HUDEP-2 (cell line): ENCODE results near the gene ZNF460.

Source experiments
- DNase-seq, 76 experiments: peaks; one replicate each; lab custom pipeline; 2025; ENCODE audit not compliant: unreplicated experiment in 76 of 76; lab: John Stamatoyannopoulos, UW

The ZNF460 gene

DNA sequence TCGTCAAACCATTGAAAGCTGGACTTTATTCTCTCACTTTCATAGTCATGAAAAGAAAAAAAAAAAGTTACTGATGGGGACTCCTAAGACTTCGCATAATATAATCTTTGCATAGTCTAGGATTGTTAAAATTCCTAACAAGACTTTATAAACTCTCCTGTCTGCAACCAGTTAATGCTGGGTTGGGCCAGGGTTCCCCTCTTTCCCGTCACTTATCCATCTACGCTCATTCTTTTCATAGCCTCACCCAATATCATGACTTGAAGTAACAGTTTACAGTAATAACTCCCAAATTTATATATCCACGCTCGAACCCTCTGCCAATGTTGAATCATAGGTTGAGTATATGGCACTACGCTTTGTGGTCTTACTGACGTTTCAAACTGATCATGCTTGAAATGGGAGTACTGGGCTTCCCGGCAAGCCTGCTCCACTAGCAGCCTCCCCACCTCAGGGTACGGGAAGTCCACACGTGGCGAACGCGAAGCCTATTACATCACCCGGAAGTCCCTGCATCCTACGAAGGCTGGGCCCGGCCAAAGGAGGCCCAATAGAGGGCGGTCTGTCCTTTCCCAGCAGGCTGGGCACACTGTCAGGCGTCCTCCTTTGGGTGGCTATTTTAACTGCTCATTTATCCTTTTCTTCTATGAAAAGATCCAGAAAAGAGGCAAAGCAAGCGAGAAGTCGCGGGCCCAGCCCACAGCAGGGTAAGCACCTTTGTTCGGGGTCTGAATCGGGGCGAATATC lies 694 bp upstream of the ZNF460 start:
- DNase-seq = peak in 75 of 76 experiments; percentile 37 to 98 (median 92)

DNA sequence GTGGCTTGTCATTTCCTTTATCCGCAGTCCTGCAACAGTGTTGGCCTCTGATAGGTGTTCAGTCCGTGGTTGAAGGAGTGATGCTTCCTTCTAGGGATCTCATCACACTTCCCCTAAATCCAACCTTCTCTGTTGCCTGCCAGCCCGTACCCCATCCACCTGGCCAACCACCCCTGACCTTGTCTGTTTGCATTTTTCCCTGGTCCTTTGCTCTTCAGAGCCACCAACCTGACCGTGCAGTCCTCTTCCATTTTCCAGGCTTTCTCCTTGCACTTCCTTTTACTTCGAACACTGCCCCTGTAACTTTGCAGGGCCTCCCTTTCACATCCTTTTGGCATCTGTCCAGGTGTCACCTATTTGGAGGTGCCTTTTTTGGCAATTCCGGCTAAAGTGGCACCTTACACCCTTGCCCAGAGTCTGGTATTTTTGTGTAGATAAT lies 696 bp downstream of the ZNF460 start:
- peak in 14 of 76 experiments; percentile 6 to 41 (median 21) for DNase-seq

DNA sequence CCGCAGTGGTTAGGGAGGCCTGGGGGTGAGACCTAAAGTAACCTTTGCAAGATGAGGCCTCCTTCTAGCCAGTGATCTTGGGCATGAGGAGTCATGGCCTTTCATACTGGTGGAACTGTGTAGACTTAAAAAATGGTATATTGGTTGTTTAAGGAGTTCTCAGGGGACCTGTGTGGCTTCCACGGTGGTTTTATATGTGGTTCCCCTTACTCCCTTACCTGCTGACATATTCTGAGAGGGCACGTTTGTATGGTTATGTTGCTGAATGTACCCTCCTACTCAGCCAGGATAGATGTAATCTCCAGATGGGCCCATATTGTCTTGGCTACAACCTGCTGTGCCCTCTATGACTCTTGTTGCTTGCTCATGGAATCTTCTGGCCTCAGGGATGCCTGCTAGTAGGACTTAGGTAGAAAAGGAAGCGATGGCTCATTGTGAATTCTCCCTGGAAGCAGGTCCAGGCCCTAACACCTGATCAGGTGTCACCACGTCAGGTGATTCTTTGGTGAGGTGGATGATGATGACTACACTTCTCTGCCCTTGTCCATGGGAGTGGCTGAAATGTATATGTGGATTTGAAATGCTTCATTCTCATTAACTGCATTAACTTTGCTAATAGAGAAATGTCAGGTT lies 1.8 kb downstream of the ZNF460 start:
- no peak for DNase-seq

DNA sequence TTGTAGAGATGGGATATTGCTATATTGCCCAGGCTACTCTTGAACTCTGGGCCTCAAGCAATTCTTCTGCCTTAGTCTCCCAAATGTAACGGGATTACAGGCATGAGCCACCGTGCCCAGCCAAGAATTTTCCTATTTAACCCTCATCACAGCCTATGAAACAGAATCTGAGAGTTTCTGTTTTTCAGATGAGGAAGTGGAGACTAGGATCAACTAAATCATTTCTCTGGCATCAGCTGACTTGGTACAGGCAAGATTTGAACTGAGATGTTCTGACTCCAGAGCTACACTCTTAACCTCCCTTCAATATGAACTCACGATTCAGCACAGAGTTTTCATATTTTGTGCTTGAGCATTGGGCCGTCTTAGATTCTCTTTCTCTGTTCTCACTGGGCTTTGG lies 8.1 kb downstream of the ZNF460 start:
- no peak for DNase-seq

DNA sequence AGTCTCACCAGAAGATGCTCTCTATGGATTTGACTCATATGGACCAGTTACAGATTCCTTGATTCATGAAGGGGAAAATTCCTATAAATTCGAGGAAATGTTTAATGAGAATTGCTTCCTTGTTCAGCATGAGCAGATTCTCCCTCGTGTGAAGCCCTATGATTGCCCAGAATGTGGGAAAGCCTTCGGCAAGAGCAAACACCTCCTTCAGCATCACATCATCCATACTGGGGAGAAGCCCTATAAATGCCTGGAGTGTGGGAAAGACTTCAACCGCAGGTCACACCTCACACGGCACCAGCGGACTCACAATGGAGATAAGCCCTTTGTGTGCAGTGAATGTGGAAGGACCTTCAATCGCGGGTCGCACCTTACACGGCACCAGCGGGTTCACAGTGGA lies 10.7 kb downstream of the ZNF460 start:
- no peak for DNase-seq

DNA sequence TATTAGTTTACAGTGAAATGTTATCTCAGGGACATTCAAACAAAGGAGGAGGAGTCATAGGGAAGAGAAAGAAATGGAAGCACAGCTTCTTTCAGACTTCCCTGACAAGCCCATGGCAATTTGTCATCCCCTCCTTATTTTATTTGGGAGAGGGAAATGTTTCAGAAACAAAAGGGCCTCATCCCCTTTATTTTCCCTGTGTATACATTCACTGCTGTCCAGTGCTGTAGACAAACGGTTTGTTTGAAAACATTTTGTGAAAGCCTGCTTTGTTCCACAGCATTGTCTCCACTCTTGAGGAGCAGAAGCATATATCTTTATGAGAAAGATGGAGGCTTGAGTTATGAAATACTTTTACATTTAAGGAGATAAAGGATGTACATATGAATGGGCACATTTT lies 12.3 kb downstream of the ZNF460 start:
- no peak for DNase-seq

DNA sequence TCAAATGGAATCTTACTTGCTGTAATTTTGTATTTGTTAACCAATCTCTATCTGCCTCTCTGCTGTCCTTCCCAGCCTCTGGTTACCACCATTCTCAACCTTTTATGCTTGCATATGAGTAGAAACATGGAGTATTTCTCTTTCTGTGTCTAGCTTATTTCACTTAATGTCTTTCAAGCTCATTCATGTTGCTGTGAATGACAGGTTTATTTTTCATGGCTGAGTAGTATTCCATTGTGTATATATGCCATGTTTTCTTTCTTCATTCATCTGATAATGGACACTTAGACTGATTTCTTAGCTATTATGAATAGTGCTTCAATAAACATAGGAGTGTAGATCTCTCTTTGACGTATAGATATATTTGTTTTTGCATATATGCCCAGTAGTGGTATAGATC lies 13.4 kb downstream of the ZNF460 start:
- no peak for DNase-seq

DNA sequence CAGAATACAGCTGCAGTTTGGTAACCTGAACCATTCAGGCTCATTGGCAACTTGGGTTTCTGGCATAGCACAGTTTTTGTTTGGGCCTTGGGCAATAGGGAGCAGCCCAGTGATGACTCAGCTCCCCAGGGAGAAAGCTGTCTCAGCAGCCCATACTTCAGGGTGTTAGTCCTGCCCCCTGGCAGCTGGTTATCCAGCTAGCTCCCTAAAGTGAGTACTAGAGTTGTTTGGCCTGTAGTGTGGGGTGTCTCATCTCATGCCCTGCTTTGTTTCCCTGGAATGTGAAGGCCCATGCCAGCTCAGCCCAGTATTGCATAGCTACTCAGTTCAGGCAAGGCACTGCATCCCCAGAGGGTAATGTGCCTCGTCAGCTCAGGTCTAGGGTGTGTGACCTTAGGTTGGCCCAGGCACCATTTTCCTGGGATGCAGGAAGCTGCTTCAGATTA lies 21.8 kb downstream of the ZNF460 start:
- DNase-seq = peak in 19 of 76 experiments; percentile 6 to 43 (median 26)

DNA sequence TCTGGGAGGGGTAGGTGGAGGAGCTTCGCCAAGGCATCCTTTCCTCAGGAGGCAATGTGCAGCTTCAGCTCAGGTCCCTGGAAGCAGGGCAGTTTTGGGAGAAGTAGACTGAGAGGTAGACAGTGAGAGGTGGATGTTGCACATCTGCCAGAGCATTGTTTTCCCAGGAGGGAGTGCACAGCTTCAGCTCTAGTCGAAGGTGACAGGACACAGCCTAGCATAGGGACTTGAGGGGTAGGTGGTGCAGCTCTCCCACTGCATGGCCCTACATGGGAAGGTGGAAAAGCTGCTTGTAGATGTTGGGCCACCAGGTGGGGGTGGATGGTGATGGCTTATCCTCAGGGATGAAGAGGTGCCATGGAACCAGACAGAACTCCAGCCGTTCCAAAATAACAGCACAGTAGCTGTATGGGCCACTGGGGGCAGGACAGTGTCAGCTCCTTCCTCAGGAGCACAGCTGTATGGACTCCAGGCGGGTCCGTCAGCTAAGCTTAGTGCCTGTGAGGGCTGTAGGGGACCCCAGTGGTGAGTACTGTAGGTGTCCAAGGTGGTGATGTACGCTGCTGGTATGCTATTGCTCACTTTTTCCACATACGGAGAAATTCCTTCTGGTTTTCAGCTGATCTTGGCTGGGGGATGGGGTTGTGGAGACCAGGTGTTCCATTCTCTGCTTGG lies 22.6 kb downstream of the ZNF460 start:
- DNase-seq = no peak

DNA sequence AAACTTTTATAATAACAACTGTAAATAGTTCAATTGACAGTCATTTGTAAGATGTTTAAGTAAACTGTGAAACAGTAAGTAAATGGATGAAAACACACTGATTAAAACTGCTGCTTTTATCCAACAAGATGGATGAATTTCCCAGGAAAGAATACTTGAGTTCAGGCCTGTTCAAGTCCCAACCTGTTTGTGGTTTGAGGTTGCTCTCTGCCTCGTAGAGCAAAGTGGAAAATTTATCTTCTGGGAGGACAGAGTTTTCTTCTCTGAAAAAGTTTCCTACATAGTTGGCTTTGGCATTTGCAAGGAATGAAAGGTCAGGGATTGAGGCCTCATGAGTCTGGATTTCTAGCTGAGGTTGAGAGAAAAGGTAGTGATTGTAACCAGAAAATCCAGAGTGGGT lies 24.8 kb downstream of the ZNF460 start:
- no peak for DNase-seq

DNA sequence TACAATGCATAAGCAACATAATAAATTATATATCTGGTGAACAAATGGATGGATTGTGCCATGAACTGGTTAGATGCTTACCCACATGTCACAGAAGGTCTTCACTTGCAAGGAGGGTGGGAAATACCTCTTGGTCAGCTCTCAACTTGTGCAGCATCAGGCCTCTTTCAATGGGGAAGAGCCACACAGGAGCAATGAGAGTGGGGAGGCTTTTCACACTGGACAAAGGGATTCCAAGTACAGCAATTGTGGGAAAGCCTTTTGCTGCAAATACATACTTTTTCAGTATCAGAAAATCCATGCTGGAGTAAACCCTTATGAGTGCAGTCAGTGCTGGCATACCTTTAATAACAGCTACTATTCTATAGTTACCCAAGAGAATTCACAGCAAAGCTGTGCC lies 28.2 kb downstream of the ZNF460 start:
- no peak for DNase-seq

DNA sequence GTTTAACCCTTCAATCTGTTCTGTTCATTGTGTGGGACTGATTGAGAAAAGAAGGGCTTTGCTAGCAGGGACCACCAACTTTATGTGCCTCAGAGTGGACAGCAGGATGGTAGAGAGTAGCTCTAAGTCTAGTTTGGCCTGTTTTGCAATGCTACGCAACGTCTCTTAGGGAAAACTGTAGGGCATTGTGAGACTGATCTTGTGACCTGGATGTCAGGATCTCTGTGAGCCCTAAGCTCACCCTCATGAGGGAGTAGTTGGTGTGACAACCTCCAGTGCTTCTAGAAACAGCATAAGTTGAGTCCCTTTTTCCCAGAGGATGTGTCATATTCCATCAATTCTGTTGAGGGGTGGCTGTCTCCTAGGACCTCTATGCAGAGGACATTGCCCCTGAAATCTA lies 30.5 kb downstream of the ZNF460 start:
- no peak for DNase-seq

DNA sequence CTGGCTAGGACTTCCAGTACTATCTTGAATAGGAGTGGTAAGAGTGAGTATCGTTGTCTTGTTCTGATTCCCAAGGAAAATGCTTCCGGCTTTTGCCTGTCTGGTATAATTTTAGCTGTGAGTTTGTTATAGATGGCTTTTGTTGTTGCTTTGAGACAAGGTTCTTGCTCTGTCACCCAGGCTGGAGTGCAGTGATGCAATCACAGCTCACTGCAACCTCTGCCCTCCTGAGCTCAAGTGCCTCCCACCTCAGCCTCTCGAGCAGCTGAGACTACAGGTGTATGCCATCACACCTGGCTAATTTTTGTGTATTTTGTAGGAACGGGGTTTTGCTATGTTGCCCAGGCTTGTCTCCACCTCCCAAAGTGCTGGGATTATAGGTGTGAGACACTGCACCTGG lies 33.9 kb downstream of the ZNF460 start:
- DNase-seq = no peak

DNA sequence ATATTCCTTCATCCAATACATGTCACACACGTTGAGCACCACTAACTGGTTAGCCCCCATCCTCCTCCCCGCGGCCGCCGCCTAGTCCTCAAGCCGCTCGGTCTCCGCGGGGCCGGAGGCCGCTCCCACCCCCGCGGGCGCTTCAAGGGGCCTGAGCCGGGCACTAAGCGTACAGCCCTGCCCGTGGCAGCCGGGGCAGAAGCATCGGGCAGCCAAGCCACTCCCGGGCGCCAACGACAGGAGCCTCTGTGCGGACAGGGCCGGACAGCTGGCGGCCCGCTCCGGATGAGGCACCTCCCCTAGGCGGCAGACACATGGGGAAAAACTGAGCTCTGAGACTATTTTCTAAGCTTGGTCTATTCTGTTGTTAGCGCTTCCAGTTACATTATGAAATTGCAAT lies 37.2 kb downstream of the ZNF460 start:
- no peak for DNase-seq

DNA sequence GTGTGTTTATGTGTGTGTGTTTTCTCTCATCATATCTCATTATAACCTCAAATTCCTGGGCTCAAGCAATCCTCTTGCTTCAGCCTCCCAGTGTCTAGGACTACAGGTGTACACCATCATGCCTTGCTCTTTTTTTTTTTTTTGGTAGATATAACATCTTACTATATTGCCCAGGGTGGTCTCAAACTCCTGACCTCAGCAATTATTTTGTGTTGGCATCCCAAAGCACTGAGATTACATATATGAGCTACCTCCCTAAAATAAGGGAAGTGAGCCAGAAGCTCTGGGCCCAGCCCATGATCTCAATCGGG lies 39.5 kb downstream of the ZNF460 start:
- DNase-seq = no peak

DNA sequence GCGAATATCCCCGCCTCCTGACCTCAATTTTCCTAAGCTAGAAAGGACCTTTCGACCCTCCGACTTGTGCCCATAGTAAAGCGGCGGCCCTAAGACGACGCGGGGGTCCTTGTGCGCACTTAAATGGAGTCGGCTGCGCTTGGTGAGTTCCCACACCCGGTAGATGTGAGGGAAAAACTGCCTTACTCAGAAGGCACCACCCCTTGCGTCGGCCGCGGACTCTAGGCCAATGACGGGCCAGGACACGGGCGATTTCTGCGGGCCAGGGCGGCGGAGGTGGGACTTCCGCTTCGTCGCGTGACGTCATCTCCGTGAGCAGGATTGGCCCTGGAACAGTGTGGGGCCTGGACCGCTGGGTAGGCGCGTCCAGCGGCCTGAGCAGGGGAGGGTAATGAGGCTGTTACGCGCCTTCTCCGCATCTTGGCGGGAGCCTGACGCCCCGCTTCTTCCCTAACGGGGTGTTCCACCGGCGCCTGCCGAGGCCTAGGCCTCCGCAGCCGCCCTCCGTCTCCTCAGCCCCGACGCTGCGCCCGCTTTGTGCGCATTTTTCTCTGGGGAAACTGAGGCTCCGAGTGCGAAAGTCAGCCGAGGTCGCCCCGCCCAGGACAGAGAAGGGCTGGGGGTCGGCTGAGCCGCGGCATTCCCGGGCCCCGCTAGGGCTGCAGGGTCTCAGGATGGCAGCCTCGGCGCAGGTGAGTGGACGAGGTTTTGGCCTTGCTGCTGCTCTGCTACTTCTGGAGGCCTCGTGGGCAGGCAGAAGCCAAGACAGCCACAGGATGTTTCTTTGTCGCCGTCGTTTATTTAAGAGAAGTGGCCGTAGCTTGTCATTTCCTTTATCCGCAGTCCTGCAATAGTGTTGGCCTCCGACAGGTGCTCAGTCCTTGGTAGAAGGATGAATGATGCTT lies 40.1 kb downstream of the ZNF460 start, which contains the start of gene ZNF543:
Gene ZNF543 (plus strand): TSS at position 293 of the 905 bp plus-strand sequence. CDS start 382 bp downstream, at position 675.
- peak; percentile 61 to 98 (median 96) for DNase-seq

DNA sequence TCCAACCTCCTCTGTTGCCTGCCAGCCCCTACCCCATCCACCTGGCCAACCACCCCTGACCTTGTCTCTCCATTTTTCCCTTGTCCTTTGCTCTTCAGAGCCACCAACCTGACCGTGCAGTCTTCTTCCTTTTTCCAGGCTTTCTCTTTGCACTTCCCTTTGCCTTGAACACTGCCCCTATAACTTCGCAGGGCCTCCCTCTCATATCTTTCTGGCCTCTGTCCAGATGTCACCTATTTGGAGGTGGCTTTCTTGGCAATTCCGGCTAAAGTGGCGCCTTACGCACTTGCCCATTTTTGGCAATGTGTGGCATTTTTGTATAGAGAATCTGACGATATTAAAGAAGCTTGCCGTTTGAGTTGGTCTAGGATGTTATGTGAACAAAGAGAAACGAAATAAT lies 40.8 kb downstream of the ZNF460 start:
- DNase-seq = peak in 1 of 76 experiments; percentile 6

DNA sequence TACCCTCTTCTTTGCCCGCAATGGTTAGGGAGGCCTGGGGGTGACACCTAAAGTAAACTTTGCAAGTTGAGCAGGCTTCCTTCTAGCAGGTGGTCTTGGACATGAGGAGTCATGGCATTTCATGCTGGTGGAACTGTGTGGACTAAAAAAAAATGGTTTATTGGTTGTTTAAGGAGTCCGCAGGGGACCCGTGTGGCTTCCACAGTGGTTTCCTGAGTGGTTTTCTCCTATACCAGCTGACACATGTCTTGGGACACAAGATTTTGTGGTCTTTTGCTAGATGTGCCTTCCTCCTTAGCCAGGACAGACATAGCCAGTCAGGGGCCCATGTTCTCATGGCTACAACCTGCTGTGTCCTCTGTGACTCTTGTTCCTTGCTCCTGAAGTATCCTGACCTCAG lies 41.5 kb downstream of the ZNF460 start:
- DNase-seq = no peak

DNA sequence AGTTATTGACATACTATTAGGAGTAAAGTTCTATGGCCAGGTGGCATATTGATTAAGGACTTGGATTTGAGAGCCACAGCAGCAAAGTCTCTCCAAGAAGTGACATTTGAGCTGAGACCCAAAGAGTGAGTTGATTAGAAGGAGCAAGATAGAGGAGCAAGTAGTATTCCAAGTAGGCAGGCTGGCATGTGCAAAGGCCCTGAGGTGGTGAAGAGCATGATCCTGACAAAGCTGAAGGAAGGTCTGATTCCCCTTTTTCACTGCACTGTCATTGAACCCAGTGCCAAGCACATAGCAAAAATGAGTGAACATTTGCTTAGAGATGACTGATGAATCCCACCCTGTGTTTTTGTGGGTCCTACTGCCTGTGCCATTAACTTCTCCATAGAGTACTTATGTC lies 44.7 kb downstream of the ZNF460 start:
- no peak for DNase-seq

DNA sequence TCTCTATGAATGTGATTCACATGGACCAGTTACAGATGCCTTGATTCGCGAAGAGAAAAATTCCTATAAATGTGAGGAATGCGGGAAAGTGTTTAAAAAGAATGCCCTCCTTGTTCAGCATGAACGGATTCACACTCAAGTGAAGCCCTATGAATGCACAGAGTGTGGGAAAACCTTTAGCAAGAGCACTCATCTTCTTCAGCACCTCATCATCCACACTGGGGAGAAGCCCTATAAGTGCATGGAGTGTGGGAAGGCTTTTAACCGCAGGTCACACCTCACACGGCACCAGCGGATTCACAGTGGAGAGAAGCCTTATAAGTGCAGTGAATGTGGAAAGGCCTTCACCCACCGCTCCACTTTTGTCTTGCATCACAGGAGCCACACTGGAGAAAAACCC lies 47.7 kb downstream of the ZNF460 start:
- no peak for DNase-seq

DNA sequence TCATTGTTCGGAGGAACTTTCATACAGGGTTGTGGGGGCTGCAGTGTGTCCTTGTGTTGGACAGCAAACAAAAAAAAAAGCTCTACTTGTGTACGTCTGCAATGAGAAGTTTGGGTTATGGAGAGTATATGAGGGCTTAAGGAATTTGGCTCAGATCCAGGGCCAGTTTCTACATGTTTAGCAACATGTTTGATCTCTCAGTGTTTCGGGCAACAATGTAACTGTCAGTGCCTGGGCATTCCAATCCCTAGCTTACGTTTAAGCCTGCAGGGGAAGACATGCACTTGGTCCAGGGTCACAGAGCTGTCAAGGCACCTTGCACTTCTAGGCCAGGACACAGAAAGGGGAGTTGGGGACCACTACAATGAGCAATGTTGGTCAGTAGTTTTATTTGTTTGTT lies 53.9 kb downstream of the ZNF460 start:
- no peak for DNase-seq
